Activated naive CD4-positive, alpha-beta T cell treated with anti-CD3 and anti-CD28 coated beads for 36 hours (primary cell): ENCODE data around the gene PARN. TPM values are rescaled to one million over a fixed set of nuclear protein-coding genes. Genes with fewer than 3 reads are reported as not detected.

Source experiments
- CTCF ChIA-PET: fragments of 350-600 bp; sonication (Branson Sonifier 250); formaldehyde crosslinking; loops from one replicate; lab custom pipeline; 2021; ENCODE audit warnings: antibody characterized with exemption; lab: Charles Lee
- DNase-seq: peaks from one replicate; pipeline ENCODE4 v3.0.0-alpha.2; 2020
- H3K27ac Mint-ChIP-seq: one replicate; pipeline ENCODE4 v1.8.0; 2021; ENCODE audit warnings: mild to moderate bottlenecking, mixed read lengths
- H3K27me3 Mint-ChIP-seq: one replicate; pipeline ENCODE4 v1.8.0; 2021; ENCODE audit warnings: low read depth, mixed read lengths
- H3K36me3 Mint-ChIP-seq: one replicate; pipeline ENCODE4 v1.8.0; 2021; ENCODE audit warnings: low read depth, mixed read lengths
- H3K4me1 Mint-ChIP-seq: one replicate; pipeline ENCODE4 v1.8.0; 2021; ENCODE audit warnings: low read depth, mixed read lengths
- H3K4me3 Mint-ChIP-seq: one replicate; pipeline ENCODE4 v1.8.0; 2021; ENCODE audit warnings: mild to moderate bottlenecking, moderate library complexity, mixed read lengths
- H3K9me3 Mint-ChIP-seq: one replicate; pipeline ENCODE4 v1.8.0; 2021; ENCODE audit warnings: mixed read lengths
- intact Hi-C: fragments of 100-400 bp; cut with micrococcal nuclease; formaldehyde crosslinking; loops from one replicate; pipeline ENCODE4 v1.15.1; 2023
- total RNA-seq, 2 experiments: library from RNA; stranded (reverse); gene quantifications; one replicate each; pipeline ENCODE4 v1.2.3, GENCODE V29; 2021

Gene PARN
- total RNA-seq, 2 experiments from 2014 or later, result 41.8 to 44.0 TPM

GRCh38 chr16:14629612-14629918 lies 495 bp downstream of the PARN start:
- CTCF ChIA-PET, result interaction anchor here (0.6 kb wide), 1 partner anchor 50 kb away, joined by 3 read pairs; no protein-coding TSS in a partner anchor
- Mint-ChIP-seq H3K27me3 (no peaks in the 10 kb centered on the region), H3K27ac (peak overlapping the region; percentile 90)

DNA sequence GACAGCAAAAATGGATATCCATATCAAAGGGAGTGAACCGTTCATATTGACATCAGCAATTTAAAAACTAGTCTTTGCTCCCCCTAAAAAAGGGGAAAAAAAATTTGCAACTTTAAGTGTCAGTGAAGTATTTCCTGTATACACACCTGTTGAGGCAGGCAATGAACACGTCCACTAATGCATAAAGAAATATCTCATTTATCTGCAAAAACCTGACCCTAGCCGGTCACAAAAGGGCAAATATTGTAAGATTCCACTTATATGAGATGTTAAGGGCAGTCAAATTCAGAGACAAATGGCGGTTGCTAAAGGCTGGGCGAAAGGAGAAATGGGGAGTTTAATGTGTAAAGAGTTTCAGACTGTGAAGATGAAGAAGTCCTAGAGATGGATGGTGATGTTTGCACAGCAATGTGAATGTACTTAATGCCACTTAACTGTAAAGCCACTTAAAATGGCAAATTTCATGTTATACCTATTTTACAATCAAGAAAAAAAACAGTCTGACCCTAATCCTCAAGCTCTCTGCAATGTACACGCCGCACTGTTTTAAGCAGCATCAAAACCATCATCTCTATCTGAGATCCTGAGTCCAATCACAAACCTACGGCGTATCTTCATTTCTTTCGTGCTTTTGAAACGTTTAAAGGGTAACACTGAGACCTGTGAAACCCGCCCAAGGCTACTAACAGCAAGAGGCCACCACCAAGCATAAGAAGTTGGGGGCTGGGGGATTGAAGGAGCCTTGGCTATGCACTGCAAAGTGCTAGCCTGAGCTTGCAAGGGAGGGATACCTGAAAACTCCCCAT lies 1.1 kb downstream of the PARN start:
- intact Hi-C loops, result no loop called here
- Mint-ChIP-seq H3K27me3 (no peaks in the 10 kb centered on the region), H3K4me3 (peak overlapping the region; percentile 88), H3K9me3 (no peaks in the 10 kb centered on the region), H3K27ac (peak overlapping the region; percentile 90), H3K4me1 (peaks cover 33% of the 10 kb centered on the region), H3K36me3 (peaks cover 27% of the 10 kb centered on the region)
- DNase-seq, result no peak
- CTCF ChIA-PET, result no interaction called here

More at GRCh38 chr16:14629612-14629918, 495 bp downstream of the PARN start:
- Mint-ChIP-seq H3K9me3 (no peaks in the 10 kb centered on the region), H3K4me3 (peak overlapping the region; percentile 88), H3K36me3 (peaks cover 23% of the 10 kb centered on the region), H3K4me1 (peaks cover 39% of the 10 kb centered on the region)
- peak; percentile 19 for DNase-seq
- intact Hi-C loops, result no loop called here

DNA sequence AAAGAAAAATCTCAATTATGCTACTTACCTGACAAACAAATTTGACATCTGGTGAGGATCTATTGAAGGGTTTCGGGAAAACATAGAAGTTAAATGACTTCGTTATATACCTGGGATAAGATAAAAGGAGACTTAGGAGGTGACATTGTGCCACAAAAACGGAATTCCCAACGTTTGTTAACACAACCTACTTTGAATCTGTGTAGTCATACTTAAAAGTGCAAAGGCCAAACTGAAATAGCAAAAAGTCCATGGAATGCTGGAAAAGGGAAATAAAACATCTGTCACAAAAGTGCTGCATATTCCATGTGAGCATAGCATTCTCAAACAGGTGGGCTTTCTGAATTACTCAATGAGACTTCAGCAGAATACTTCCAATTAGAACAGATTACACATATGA lies 3.0 kb downstream of the PARN start:
- Mint-ChIP-seq H3K4me1 (peaks cover 32% of the 10 kb centered on the region), H3K9me3 (no peaks in the 10 kb centered on the region), H3K4me3 (no peak overlapping the region), H3K27me3 (no peaks in the 10 kb centered on the region), H3K36me3 (peaks cover 34% of the 10 kb centered on the region), H3K27ac (no peak overlapping the region)
- CTCF ChIA-PET, result no interaction called here
- DNase-seq, result no peak
- intact Hi-C loops, result no loop called here

- DNase-seq, result no peak
- Mint-ChIP-seq H3K27me3 (no peaks in the 10 kb centered on the region), H3K4me1 (no peaks in the 10 kb centered on the region), H3K27ac (no peak overlapping the region), H3K4me3 (no peak overlapping the region), H3K36me3 (peaks cover 23% of the 10 kb centered on the region), H3K9me3 (no peaks in the 10 kb centered on the region)
- intact Hi-C loops, result no loop called here
- CTCF ChIA-PET, result no interaction called here
Observed at GRCh38 chr16:14618566-14618965, 11.5 kb downstream of the PARN start.

DNA sequence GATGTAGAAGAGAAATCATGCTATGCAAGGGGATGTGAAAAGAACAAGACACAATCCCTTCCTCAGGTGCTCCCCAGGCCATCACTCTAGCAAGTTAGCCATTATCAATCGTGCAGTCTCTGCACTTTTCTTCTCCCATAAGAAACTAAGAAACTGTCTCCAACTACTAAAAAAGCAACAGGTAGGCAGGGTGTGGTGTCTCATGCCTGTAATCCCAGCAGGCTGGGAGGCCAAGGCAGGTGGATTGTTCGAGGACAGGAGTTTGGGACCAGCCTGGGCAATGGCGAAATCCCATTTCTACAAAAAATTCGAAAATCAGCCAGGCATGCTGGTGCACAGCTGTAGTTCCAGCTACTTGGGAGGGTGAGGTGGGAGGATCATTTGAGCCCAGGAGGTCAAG lies 13.8 kb downstream of the PARN start:
- DNase-seq, result no peak
- CTCF ChIA-PET, result interaction anchor here (0.6 kb wide), 1 partner anchor 635 kb away, joined by 3 read pairs; no protein-coding TSS in a partner anchor
- Mint-ChIP-seq H3K9me3 (no peaks in the 10 kb centered on the region), H3K4me1 (no peaks in the 10 kb centered on the region), H3K36me3 (peaks cover 19% of the 10 kb centered on the region), H3K27ac (no peak overlapping the region), H3K4me3 (no peak overlapping the region), H3K27me3 (no peaks in the 10 kb centered on the region)
- intact Hi-C loops, result no loop called here

GRCh38 chr16:14613991-14614390 lies 16.1 kb downstream of the PARN start:
- intact Hi-C loops, result no loop called here
- Mint-ChIP-seq H3K27ac (no peak overlapping the region), H3K36me3 (peaks cover 19% of the 10 kb centered on the region)

GRCh38 chr16:14611660-14612059 lies 18.4 kb downstream of the PARN start:
- Mint-ChIP-seq H3K36me3 (peaks cover 22% of the 10 kb centered on the region), H3K27ac (no peak overlapping the region), H3K4me3 (no peak overlapping the region), H3K4me1 (no peaks in the 10 kb centered on the region), H3K9me3 (no peaks in the 10 kb centered on the region), H3K27me3 (no peaks in the 10 kb centered on the region)
- no peak for DNase-seq
- CTCF ChIA-PET, result no interaction called here
- intact Hi-C loops, result no loop called here

More at GRCh38 chr16:14613991-14614390, 16.1 kb downstream of the PARN start:
- Mint-ChIP-seq H3K4me3 (no peak overlapping the region), H3K27me3 (no peaks in the 10 kb centered on the region), H3K4me1 (no peaks in the 10 kb centered on the region), H3K9me3 (no peaks in the 10 kb centered on the region)
- CTCF ChIA-PET, result no interaction called here
- DNase-seq, result no peak

DNA sequence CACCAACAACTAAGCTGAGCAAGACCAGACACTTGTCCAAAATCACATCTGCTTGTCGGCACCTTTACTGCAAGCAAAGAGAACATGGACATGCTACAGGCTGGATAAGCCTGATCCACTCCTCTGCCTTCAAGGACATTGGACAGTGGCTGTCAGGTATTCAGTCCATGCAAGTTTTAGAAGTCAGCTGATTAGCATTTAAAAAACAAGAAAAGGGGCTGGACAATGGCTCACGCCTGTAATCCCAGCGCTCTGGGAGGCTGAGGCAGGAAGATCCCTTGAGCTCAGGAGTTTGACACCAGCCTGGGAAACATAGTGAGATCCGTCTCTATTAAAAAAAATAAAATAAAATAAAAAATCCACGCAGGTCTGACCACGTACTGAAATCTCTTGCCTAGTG lies 20.3 kb downstream of the PARN start:
- H3K27ac Mint-ChIP-seq, result no peak overlapping the region
- H3K27me3 Mint-ChIP-seq, result no peaks in the 10 kb centered on the region
- intact Hi-C loops, result no loop called here
- no peaks in the 10 kb centered on the region for H3K9me3 Mint-ChIP-seq
- no peaks in the 10 kb centered on the region for H3K4me1 Mint-ChIP-seq
- peaks cover 21% of the 10 kb centered on the region for H3K36me3 Mint-ChIP-seq
- no peak overlapping the region for H3K4me3 Mint-ChIP-seq
- no peak for DNase-seq
- CTCF ChIA-PET, result no interaction called here

DNA sequence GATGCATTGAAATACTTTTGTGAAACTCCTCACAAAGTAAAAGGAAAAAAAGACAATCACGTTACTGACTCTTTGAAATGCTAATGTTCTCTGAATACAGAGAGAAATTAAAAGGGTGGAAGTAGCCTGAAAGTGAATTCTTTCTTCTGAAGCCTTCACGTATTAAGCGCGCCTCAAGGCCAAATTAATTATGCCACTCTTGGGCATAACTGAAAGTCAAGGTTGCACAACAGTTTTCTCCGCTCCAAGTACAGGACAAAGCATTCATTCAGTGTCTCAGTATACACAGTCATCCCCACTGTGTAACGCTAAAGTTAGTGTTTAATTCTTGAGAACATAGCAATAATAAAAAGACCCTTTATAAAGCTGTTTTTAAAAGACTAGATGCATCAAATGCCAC lies 21.5 kb downstream of the PARN start:
- intact Hi-C loops, result no loop called here
- DNase-seq, result no peak
- CTCF ChIA-PET, result no interaction called here
- no peaks in the 10 kb centered on the region for H3K4me1 Mint-ChIP-seq
- H3K27ac Mint-ChIP-seq, result no peak overlapping the region
- no peaks in the 10 kb centered on the region for H3K27me3 Mint-ChIP-seq
- H3K4me3 Mint-ChIP-seq, result no peak overlapping the region
- no peaks in the 10 kb centered on the region for H3K9me3 Mint-ChIP-seq
- H3K36me3 Mint-ChIP-seq, result peaks cover 25% of the 10 kb centered on the region

- CTCF ChIA-PET, result no interaction called here
- DNase-seq, result no peak
- Mint-ChIP-seq H3K4me1 (no peaks in the 10 kb centered on the region), H3K27me3 (no peaks in the 10 kb centered on the region), H3K27ac (no peak overlapping the region), H3K4me3 (no peak overlapping the region), H3K36me3 (peaks cover 26% of the 10 kb centered on the region), H3K9me3 (no peaks in the 10 kb centered on the region)
- intact Hi-C loops, result no loop called here
Observed at GRCh38 chr16:14608111-14608566, 21.9 kb downstream of the PARN start.

- H3K4me1 Mint-ChIP-seq, result no peaks in the 10 kb centered on the region
- intact Hi-C loops, result no loop called here
- peaks cover 37% of the 10 kb centered on the region for H3K36me3 Mint-ChIP-seq
- CTCF ChIA-PET, result no interaction called here
- no peaks in the 10 kb centered on the region for H3K27me3 Mint-ChIP-seq
- DNase-seq, result no peak
- no peaks in the 10 kb centered on the region for H3K9me3 Mint-ChIP-seq
- H3K27ac Mint-ChIP-seq, result no peak overlapping the region
- H3K4me3 Mint-ChIP-seq, result no peak overlapping the region
Observed at GRCh38 chr16:14606102-14606501, 24.0 kb downstream of the PARN start.

DNA sequence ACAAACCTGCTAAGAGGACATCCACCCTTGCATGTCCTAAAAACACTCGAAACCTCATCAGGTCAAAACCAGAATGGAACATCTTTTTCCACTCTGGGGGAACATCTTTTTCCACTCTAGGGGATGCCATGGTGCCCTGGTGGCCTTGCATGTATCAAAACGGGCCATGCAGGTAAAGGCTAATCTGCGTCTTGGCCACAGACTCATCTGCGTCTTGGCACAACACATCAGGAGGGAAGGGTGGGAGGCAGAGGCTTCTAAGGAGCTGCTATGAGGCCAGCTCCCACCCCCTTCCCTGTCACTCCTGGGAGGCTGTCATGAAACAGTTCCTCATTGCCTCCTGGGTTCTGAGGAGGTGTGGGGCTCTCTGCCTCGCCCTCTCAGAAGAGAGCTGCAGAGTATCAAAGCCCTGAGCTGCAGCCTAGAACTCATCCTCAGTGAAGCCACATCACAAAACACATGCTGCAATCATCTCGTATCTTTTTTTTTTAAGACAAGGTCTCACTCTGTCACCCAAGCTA lies 27.6 kb downstream of the PARN start:
- Mint-ChIP-seq H3K4me1 (no peaks in the 10 kb centered on the region), H3K4me3 (no peak overlapping the region), H3K27ac (no peak overlapping the region), H3K9me3 (no peaks in the 10 kb centered on the region), H3K27me3 (no peaks in the 10 kb centered on the region), H3K36me3 (peaks cover 48% of the 10 kb centered on the region)
- CTCF ChIA-PET, result no interaction called here
- no peak for DNase-seq
- intact Hi-C loops, result no loop called here

DNA sequence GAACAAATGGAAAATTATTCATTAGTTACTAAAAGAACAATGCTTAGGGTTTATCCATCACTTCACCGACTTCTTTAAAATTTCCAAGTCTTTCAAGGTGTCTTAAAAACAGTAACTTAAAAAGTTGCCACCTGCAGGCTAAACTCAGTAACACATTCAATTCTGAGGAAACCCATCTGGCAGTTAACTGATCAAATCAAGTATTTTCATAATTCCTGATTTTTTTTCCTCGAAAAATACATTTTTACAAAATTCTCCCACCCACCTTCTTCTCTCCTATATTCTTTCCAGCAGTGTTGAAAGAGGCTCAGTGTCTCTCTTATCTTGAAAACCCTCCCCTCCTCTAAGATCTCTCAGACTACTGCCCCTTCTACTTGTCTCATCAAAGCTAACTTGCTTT lies 29.9 kb downstream of the PARN start:
- H3K4me3 Mint-ChIP-seq, result no peak overlapping the region
- H3K27ac Mint-ChIP-seq, result no peak overlapping the region
- CTCF ChIA-PET, result interaction anchor here (1.0 kb wide), 1 partner anchor 303 kb away, joined by 4 read pairs; no protein-coding TSS in a partner anchor
- H3K9me3 Mint-ChIP-seq, result no peaks in the 10 kb centered on the region
- H3K4me1 Mint-ChIP-seq, result no peaks in the 10 kb centered on the region
- intact Hi-C loops, result no loop called here
- no peak for DNase-seq
- no peaks in the 10 kb centered on the region for H3K27me3 Mint-ChIP-seq
- peaks cover 48% of the 10 kb centered on the region for H3K36me3 Mint-ChIP-seq
